DND-41 (cell line): ENCODE data around the gene KRAS.

ENCODE experiments used
- CTCF ChIP-seq: IDR thresholded peaks from 2 replicates; pipeline ENCODE4 v1.5.1; 2012; ENCODE audit warnings: borderline replicate concordance, low read length, moderate library complexity, mild to moderate bottlenecking; ENCODE audit not compliant: poor library complexity, severe bottlenecking; ENCODE audit errors: extremely low read depth
- EZH2 ChIP-seq: IDR thresholded peaks from 3 replicates; pipeline ENCODE4 v1.6.1; 2012; ENCODE audit warnings: borderline replicate concordance, low read depth, mild to moderate bottlenecking, moderate library complexity, low read length, inconsistent platforms; ENCODE audit not compliant: severe bottlenecking

DNA sequence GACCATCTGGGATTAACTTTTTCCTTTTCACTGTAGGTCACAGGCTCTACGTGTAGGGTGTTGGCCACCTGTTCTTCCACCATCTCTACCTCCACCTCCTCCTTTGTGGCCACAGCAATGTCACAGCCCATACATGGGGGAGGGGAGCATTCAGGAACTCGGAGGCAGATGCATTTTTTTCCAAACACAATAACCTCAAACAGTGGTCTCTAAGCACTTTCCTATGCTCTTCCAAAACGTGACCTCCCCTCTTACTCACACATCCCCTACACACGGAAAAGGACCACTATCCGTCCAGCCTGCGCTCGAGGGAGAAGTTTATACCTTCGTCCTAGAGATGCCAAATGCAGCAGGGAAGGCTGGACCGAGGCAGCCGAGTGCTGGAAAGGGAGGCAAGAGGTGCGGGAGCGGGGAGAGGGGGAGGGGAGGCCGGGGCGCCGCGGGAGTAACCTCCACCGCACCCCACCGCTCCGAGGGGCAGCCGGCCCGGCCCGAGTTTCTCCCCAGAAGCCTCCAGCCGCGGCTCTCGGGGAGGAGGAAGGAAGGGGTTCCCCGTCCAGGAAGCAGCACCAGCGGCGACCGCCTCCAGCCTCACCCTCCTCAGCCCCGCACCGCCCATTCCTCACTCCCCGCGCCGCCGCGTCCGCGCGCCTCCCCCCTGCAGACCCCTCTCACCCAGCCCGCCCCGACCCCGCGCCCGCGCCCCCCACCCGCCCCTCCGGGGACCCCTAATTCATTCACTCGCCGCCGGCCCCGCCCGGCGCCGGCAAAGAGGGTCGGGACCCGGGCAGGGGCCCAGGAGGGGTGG lies 594 bp downstream of the KRAS start:
- no peak for TF ChIP-seq CTCF
- TF ChIP-seq EZH2: no peak
